HCT116 (cell line): ENCODE measurements around the gene SECTM1. TPM values are rescaled to one million over a fixed set of nuclear protein-coding genes. Genes with fewer than 3 reads are reported as not detected.

Experiments used
- ATAC-seq: fragments of 200-7000 bp; cut with Tn5 transposase; 2 replicates; pipeline ENCODE4 v1.9.1; 2020; ENCODE audit warnings: mild to moderate bottlenecking, moderate library complexity
- BruUV-seq: library from RNA; stranded (reverse); fragments of 400-500 nt; replicated peaks from 2 replicates; lab custom pipeline; 2021; lab: Mats Ljungman, UMichigan
- CTCF ChIA-PET: fragments of 300-600 bp; sonication (Branson Sonifier 250); formaldehyde crosslinking; loops from one replicate; lab custom pipeline; 2021; ENCODE audit warnings: antibody characterized with exemption; lab: Charles Lee
- POLR2A ChIA-PET: fragments of 300-600, 350-600 bp; sonication (Branson Sonifier 250); formaldehyde crosslinking; loops from one replicate; lab custom pipeline; 2021; ENCODE audit warnings: antibody characterized with exemption; lab: Charles Lee
- RAD21 ChIA-PET, 2 experiments: fragments of 300-600 bp; sonication (Branson Sonifier 250); formaldehyde crosslinking; loops; one replicate each; lab custom pipeline; 2023; ENCODE audit warnings: low total read pairs in 2 of 2; ENCODE audit not compliant: uncharacterized antibody in 2 of 2, unreplicated experiment in 2 of 2, low non-redundant PET in 1 of 2; lab: Charles Lee
- DNase-seq: peaks from one replicate; pipeline ENCODE4 v3.0.0-alpha.2; 2010; ENCODE audit warnings: low read depth, low spot score
- H2AFZ ChIP-seq: fragments of 200-600 bp; shearing (Covaris generic), sonication (generic); 2 replicates; pipeline ENCODE4 v1.6.1; 2017; ENCODE audit warnings: low read depth, mixed run types, mixed read lengths, antibody characterized with exemption, low read length; ENCODE audit not compliant: poor library complexity, severe bottlenecking
- H3K27ac ChIP-seq: 2 replicates; pipeline ENCODE4 v1.5.1; 2012; ENCODE audit warnings: low read depth, low read length
- H3K27me3 ChIP-seq: fragments of 200-600 bp; sonication (generic); 2 replicates; pipeline ENCODE4 v1.6.1; 2016; ENCODE audit warnings: mixed run types, low read length, mixed read lengths; ENCODE audit not compliant: insufficient read depth
- H3K36me3 ChIP-seq, 2 experiments: fragments of 200-500 bp in 1 of 2; fragments of 200-600 bp in 1 of 2; sonication (Bioruptor generic) in 1 of 2; sonication (generic) in 1 of 2; 2 replicates each; pipeline versions ENCODE4 v1.5.1 to v1.6.1; 2014 to 2016; ENCODE audit warnings: low read length in 2 of 2, inconsistent platforms in 1 of 2, mixed read lengths in 1 of 2, mixed run types in 1 of 2; ENCODE audit not compliant: insufficient read depth in 2 of 2, control insufficient read depth in 1 of 2
- H3K4me1 ChIP-seq, 2 experiments: fragments of 200-600 bp in 1 of 2; sonication (generic) in 1 of 2; 2 replicates each; pipeline versions ENCODE4 v1.5.1 to v1.6.1; 2012 to 2017; ENCODE audit warnings: low read length in 2 of 2, inconsistent platforms in 1 of 2, mild to moderate bottlenecking in 1 of 2, mixed read lengths in 1 of 2, mixed run types in 1 of 2, moderate library complexity in 1 of 2; ENCODE audit not compliant: insufficient read depth in 2 of 2, control insufficient read depth in 1 of 2
- H3K4me2 ChIP-seq: fragments of 200-600 bp; sonication (generic); 2 replicates; pipeline ENCODE4 v1.6.1; 2017; ENCODE audit warnings: mixed run types, low read length, mixed read lengths
- H3K4me3 ChIP-seq, 2 experiments: fragments of 200-600 bp in 1 of 2; sonication (generic) in 1 of 2; replicated peaks in 1 of 2; 2 replicates each; pipeline ENCODE4 v1.5.1; 2011 to 2016; ENCODE audit warnings: low read length in 2 of 2, control low read depth in 1 of 2, low read depth in 1 of 2, mild to moderate bottlenecking in 1 of 2, mixed read lengths in 1 of 2, mixed run types in 1 of 2
- H3K79me2 ChIP-seq: fragments of 200-600 bp; sonication (generic); 2 replicates; pipeline ENCODE4 v1.6.1; 2017; ENCODE audit warnings: mild to moderate bottlenecking, mixed run types, low read length, moderate library complexity, mixed read lengths; ENCODE audit not compliant: insufficient read depth
- H3K9ac ChIP-seq: fragments of 200-600 bp; sonication (generic); 2 replicates; pipeline ENCODE4 v1.6.1; 2016; ENCODE audit warnings: low read length, mixed read lengths
- H3K9me2 ChIP-seq: fragments of 200-600 bp; sonication (generic), shearing (Covaris generic); 2 replicates; pipeline ENCODE4 v1.6.1; 2017; ENCODE audit warnings: mixed run types, mild to moderate bottlenecking, moderate library complexity; ENCODE audit not compliant: insufficient read depth
- H3K9me3 ChIP-seq, 2 experiments: fragments of 200-500 bp in 1 of 2; fragments of 200-600 bp in 1 of 2; sonication (Bioruptor generic) in 1 of 2; sonication (generic) in 1 of 2; 2 replicates each; pipeline ENCODE4 v1.6.1; 2014 to 2017; ENCODE audit warnings: low read length in 2 of 2, mixed read lengths in 2 of 2, inconsistent platforms in 1 of 2, low read depth in 1 of 2, mild to moderate bottlenecking in 1 of 2, mixed run types in 1 of 2, moderate library complexity in 1 of 2; ENCODE audit not compliant: control insufficient read depth in 1 of 2, insufficient read depth in 1 of 2
- H4K20me1 ChIP-seq: fragments of 200-600 bp; sonication (generic), shearing (Covaris generic); 2 replicates; pipeline ENCODE4 v1.6.1; 2017; ENCODE audit warnings: mixed run types, mild to moderate bottlenecking, moderate library complexity; ENCODE audit not compliant: insufficient read depth
- CBX3 ChIP-seq: IDR thresholded peaks from 2 replicates; pipeline ENCODE4 v1.6.1; 2012; ENCODE audit warnings: low read depth
- CTCF ChIP-seq, 3 experiments: fragments of 200-600 bp in 1 of 3; sonication (generic) in 1 of 3; IDR thresholded peaks in 2 of 3; conservative IDR thresholded peaks in 1 of 3; 2 replicates each; pipeline ENCODE4 v1.5.1; 2012 to 2017; ENCODE audit warnings: low read depth in 2 of 3, low read length in 2 of 3, antibody characterized with exemption in 1 of 3, borderline replicate concordance in 1 of 3, control low read depth in 1 of 3, mild to moderate bottlenecking in 1 of 3, mixed read lengths in 1 of 3, mixed run types in 1 of 3, moderate library complexity in 1 of 3; ENCODE audit not compliant: insufficient read depth in 1 of 3
- EZH2 ChIP-seq: fragments of 200-600 bp; sonication (generic); IDR thresholded peaks from 2 replicates; pipeline ENCODE4 v1.6.1; 2017; ENCODE audit warnings: antibody characterized with exemption, mixed run types
- EZH2phosphoT487 ChIP-seq: fragments of 200-600 bp; IDR thresholded peaks from 2 replicates; pipeline ENCODE4 v1.6.1; 2018; ENCODE audit warnings: antibody characterized with exemption, borderline replicate concordance
- FOSL1 ChIP-seq: IDR thresholded peaks from 2 replicates; pipeline ENCODE4 v1.6.1; 2012; ENCODE audit warnings: low read depth
- JUND ChIP-seq: IDR thresholded peaks from 2 replicates; pipeline ENCODE4 v1.6.1; 2012
- POLR2AphosphoS5 ChIP-seq: IDR thresholded peaks from 2 replicates; pipeline ENCODE4 v1.6.1; 2011; ENCODE audit warnings: mild to moderate bottlenecking, low read depth, low read length, moderate library complexity
- SP1 ChIP-seq: IDR thresholded peaks from 2 replicates; pipeline ENCODE4 v1.6.1; 2012; ENCODE audit warnings: low read depth
- SRF ChIP-seq: IDR thresholded peaks from 2 replicates; pipeline ENCODE4 v1.6.1; 2012; ENCODE audit warnings: low read depth
- ZBTB33 ChIP-seq: IDR thresholded peaks from 2 replicates; pipeline ENCODE4 v1.6.1; 2011; ENCODE audit warnings: mild to moderate bottlenecking, low read length, moderate library complexity; ENCODE audit not compliant: insufficient replicate concordance; ENCODE audit errors: extremely low read depth
- ZFX ChIP-seq: fragments of 450-650 bp; IDR thresholded peaks from 2 replicates; pipeline ENCODE4 v1.6.1; 2017
- intact Hi-C: fragments of 100-400 bp; cut with micrococcal nuclease; formaldehyde crosslinking; loops from 2 replicates; pipeline ENCODE4 v1.10.0; 2022
- total RNA-seq: library from RNA; stranded (reverse); gene quantifications from one replicate; pipeline ENCODE4 v1.2.1, GENCODE V29; 2021; ENCODE audit not compliant: unreplicated experiment

The SECTM1 gene
- total RNA-seq, 1 experiment from 2014 or later: 6.8 TPM

- no peak overlapping the region for H3K4me3 ChIP-seq
- ChIA-PET POLR2A (interaction anchor here (1.2 to 2.6 kb wide), 2 partner anchors 12 kb away, joined by 4 to 14 read pairs; no protein-coding TSS in a partner anchor), CTCF (no interaction called here), RAD21 (no interaction called here)
- intact Hi-C loops: no loop called here
- peaks cover 7% of the 10 kb centered on the region; the same call in 1 of the 2 replicates for H3K27me3 ChIP-seq
- no peak overlapping the region for H3K9ac ChIP-seq
- ATAC-seq (no peak), DNase-seq (no peak)
- no peak overlapping the region for H3K4me2 ChIP-seq
- no peaks in the 10 kb centered on the region for H3K9me2 ChIP-seq
- no TSS peak for BruUV-seq
- no peaks in the 10 kb centered on the region for H4K20me1 ChIP-seq
- no peaks in the 10 kb centered on the region for H3K36me3 ChIP-seq
- no peaks in the 10 kb centered on the region for H3K9me3 ChIP-seq
- TF ChIP-seq FOSL1 (no peak), POLR2AphosphoS5 (no peak), EZH2phosphoT487 (no peak), ZBTB33 (no peak), CTCF (IDR thresholded peaks at IDR 0.05 in 2 of 3, conservative IDR thresholded peaks at IDR 0.05 in 1 of 3; ENCODE audit: borderline replicate concordance in 1 of 3, insufficient read depth in 1 of 3, low read depth in 2 of 3, low read length in 2 of 3) (no peak), SRF (no peak), EZH2 (no peak), ZFX (no peak), JUND (no peak), SP1 (no peak), CBX3 (no peak)
- H2AFZ ChIP-seq: no peak overlapping the region
- H3K79me2 ChIP-seq: no peaks in the 10 kb centered on the region
- peaks cover 5 to 34% of the 10 kb centered on the region in 2 experiments; a peak in 3 of 4 replicates for H3K4me1 ChIP-seq
- H3K27ac ChIP-seq: no peak overlapping the region
Measured at GRCh38 chr17:82303944-82304808, 29.4 kb downstream of the SECTM1 start.
